Karpas-422 (cell line): ENCODE results near the gene AZU1. TPM values are rescaled to one million over a fixed set of nuclear protein-coding genes. Genes with fewer than 3 reads are reported as not detected.
"Not testable (repeated sequence)": the region's sequence is repeated elsewhere in the genome, so short reads cannot be mapped to it uniquely, and the experiment has no call there.

ENCODE experiments used
- DNase-seq: peaks from one replicate; pipeline ENCODE4 v3.0.0-alpha.2; 2015
- H2AFZ ChIP-seq: fragments of 200-600 bp; sonication (generic); 2 replicates; pipeline ENCODE4 v1.6.1; 2014; ENCODE audit warnings: antibody characterized with exemption, low read length, mixed read lengths
- H3K27ac ChIP-seq: fragments of 200-600 bp; sonication (generic); 2 replicates; pipeline ENCODE4 v1.5.1; 2014; ENCODE audit warnings: mild to moderate bottlenecking, low read length, moderate library complexity
- H3K27me3 ChIP-seq: fragments of 200-600 bp; sonication (generic); 2 replicates; pipeline ENCODE4 v1.6.1; 2014; ENCODE audit warnings: low read length, mixed read lengths
- H3K36me3 ChIP-seq: fragments of 200-600 bp; sonication (generic); 2 replicates; pipeline ENCODE4 v1.6.1; 2014; ENCODE audit warnings: low read length, mixed read lengths; ENCODE audit not compliant: insufficient read depth
- H3K4me1 ChIP-seq: fragments of 200-600 bp; sonication (generic); 2 replicates; pipeline ENCODE4 v1.6.1; 2014; ENCODE audit warnings: mild to moderate bottlenecking, low read length, mixed read lengths
- H3K4me2 ChIP-seq: fragments of 200-600 bp; sonication (generic); 2 replicates; pipeline ENCODE4 v1.6.1; 2014; ENCODE audit warnings: low read length, low read depth, mild to moderate bottlenecking; ENCODE audit not compliant: poor library complexity, severe bottlenecking
- H3K4me3 ChIP-seq: fragments of 200-600 bp; sonication (generic); 2 replicates; pipeline ENCODE4 v1.5.1; 2014; ENCODE audit warnings: mild to moderate bottlenecking, antibody characterized with exemption, low read length, mixed read lengths
- H3K79me2 ChIP-seq: fragments of 200-600 bp; sonication (generic); 2 replicates; pipeline ENCODE4 v1.6.1; 2014; ENCODE audit warnings: mild to moderate bottlenecking, low read length, mixed read lengths
- H3K9ac ChIP-seq: fragments of 200-600 bp; sonication (generic); 2 replicates; pipeline ENCODE4 v1.6.0; 2014; ENCODE audit warnings: low read length
- H3K9me2 ChIP-seq: fragments of 200-600 bp; sonication (generic), shearing (Covaris generic); replicated peaks from 2 replicates; pipeline ENCODE4 v1.6.0; 2014; ENCODE audit warnings: mild to moderate bottlenecking, low read length, moderate library complexity; ENCODE audit not compliant: insufficient read depth
- H3K9me3 ChIP-seq: fragments of 300-700, 200-600 bp; sonication (generic); 2 replicates; pipeline ENCODE4 v1.6.1; 2014; ENCODE audit warnings: low read length, mixed read lengths
- H4K20me1 ChIP-seq: fragments of 200-600 bp; sonication (generic); 2 replicates; pipeline ENCODE4 v1.6.1; 2014; ENCODE audit warnings: mild to moderate bottlenecking, antibody characterized with exemption, low read length, low read depth; ENCODE audit not compliant: insufficient read depth
- total RNA-seq: library from RNA; depleted of rRNA; stranded (reverse); fragments of >200 nt; shearing (Covaris generic); gene quantifications from 2 replicates; pipeline ENCODE4 v1.2.3, GENCODE V29; 2014; ENCODE audit warnings: low replicate concordance

The AZU1 gene
- total RNA-seq, 1 experiment from 2014 or later: not detected

- Histone ChIP-seq H3K27ac (no peak overlapping the region), H3K4me1 (no peaks in the 10 kb centered on the region), H3K36me3 (no peaks in the 10 kb centered on the region), H4K20me1 (no peaks in the 10 kb centered on the region), H3K9ac (no peak overlapping the region), H3K4me3 (no peak overlapping the region), H3K4me2 (no peak overlapping the region), H3K79me2 (no peaks in the 10 kb centered on the region), H3K9me3 (no peaks in the 10 kb centered on the region), H2AFZ (no peak overlapping the region), H3K27me3 (no peaks in the 10 kb centered on the region), H3K9me2 (no peaks in the 10 kb centered on the region)
- DNase-seq: no peak
Observed at GRCh38 chr19:831407-832369, 4.1 kb downstream of the AZU1 start.

GRCh38 chr19:834216-834615 is 6.6 kb downstream of the AZU1 start:
- DNase-seq: no peak
- no peaks in the 10 kb centered on the region for H3K79me2 ChIP-seq
- no peaks in the 10 kb centered on the region for H3K27me3 ChIP-seq
- no peak overlapping the region for H3K9ac ChIP-seq
- H2AFZ ChIP-seq: no peak overlapping the region
- H3K27ac ChIP-seq: no peak overlapping the region
- H3K4me2 ChIP-seq: no peak overlapping the region
- no peaks in the 10 kb centered on the region for H3K9me3 ChIP-seq
- no peaks in the 10 kb centered on the region for H4K20me1 ChIP-seq
- no peaks in the 10 kb centered on the region for H3K9me2 ChIP-seq
- no peaks in the 10 kb centered on the region for H3K36me3 ChIP-seq
- H3K4me3 ChIP-seq: no peak overlapping the region
- no peaks in the 10 kb centered on the region for H3K4me1 ChIP-seq

GRCh38 chr19:835210-835810 is 7.7 kb downstream of the AZU1 start:
- no peak overlapping the region for H3K27ac ChIP-seq
- H3K36me3 ChIP-seq: no peaks in the 10 kb centered on the region
- no peak overlapping the region for H3K4me2 ChIP-seq
- no peaks in the 10 kb centered on the region for H3K79me2 ChIP-seq
- no peaks in the 10 kb centered on the region for H3K27me3 ChIP-seq
- H3K9me2 ChIP-seq: no peaks in the 10 kb centered on the region
- H3K9ac ChIP-seq: no peak overlapping the region
- no peaks in the 10 kb centered on the region for H3K4me1 ChIP-seq
- no peak overlapping the region for H3K4me3 ChIP-seq
- no peaks in the 10 kb centered on the region for H3K9me3 ChIP-seq
- no peaks in the 10 kb centered on the region for H4K20me1 ChIP-seq
- H2AFZ ChIP-seq: no peak overlapping the region
- DNase-seq: no peak

GRCh38 chr19:840519-841206 is 13.0 kb downstream of the AZU1 start, which contains the start of gene PRTN3:
TSS of gene PRTN3 (plus strand) at chr19:840999. CDS start at chr19:841009, 10 bp downstream.
- Histone ChIP-seq H3K9me2 (no peaks in the 10 kb centered on the region), H3K9me3 (no peaks in the 10 kb centered on the region), H3K27me3 (no peaks in the 10 kb centered on the region), H2AFZ (no peak within 1 kb of the TSS), H3K36me3 (no peaks in the 10 kb centered on the region), H3K79me2 (no peaks in the 10 kb centered on the region), H3K4me3 (no peak within 1 kb of the TSS), H3K9ac (no peak within 1 kb of the TSS), H3K4me1 (no peaks in the 10 kb centered on the region), H3K4me2 (no peak within 1 kb of the TSS), H3K27ac (no peak within 1 kb of the TSS), H4K20me1 (no peaks in the 10 kb centered on the region)
- DNase-seq: no peak

- H3K9me3 ChIP-seq, H2AFZ ChIP-seq, H3K9ac ChIP-seq, H3K27me3 ChIP-seq, H3K4me3 ChIP-seq, H3K9me2 ChIP-seq, H3K79me2 ChIP-seq, H3K27ac ChIP-seq, DNase-seq, H3K4me1 ChIP-seq, H3K4me2 ChIP-seq, H4K20me1 ChIP-seq, H3K36me3 ChIP-seq: not testable (repeated sequence)
Observed at GRCh38 chr19:842802-843179, 15.2 kb downstream of the AZU1 start.

GRCh38 chr19:843180-843835 is 15.7 kb downstream of the AZU1 start:
- Histone ChIP-seq H2AFZ (no peak overlapping the region), H3K9me3 (no peaks in the 10 kb centered on the region), H3K27me3 (no peaks in the 10 kb centered on the region), H4K20me1 (no peaks in the 10 kb centered on the region), H3K4me3 (no peak overlapping the region), H3K9me2 (no peaks in the 10 kb centered on the region), H3K79me2 (no peaks in the 10 kb centered on the region), H3K27ac (no peak overlapping the region), H3K4me1 (no peaks in the 10 kb centered on the region), H3K36me3 (no peaks in the 10 kb centered on the region), H3K9ac (no peak overlapping the region), H3K4me2 (no peak overlapping the region)
- no peak for DNase-seq

- Histone ChIP-seq H3K9me3 (no peaks in the 10 kb centered on the region), H3K27ac (no peak overlapping the region), H2AFZ (no peak overlapping the region), H3K27me3 (no peaks in the 10 kb centered on the region), H3K4me1 (no peaks in the 10 kb centered on the region), H3K9ac (no peak overlapping the region), H3K9me2 (no peaks in the 10 kb centered on the region), H3K4me2 (no peak overlapping the region), H4K20me1 (no peaks in the 10 kb centered on the region), H3K79me2 (no peaks in the 10 kb centered on the region), H3K36me3 (no peaks in the 10 kb centered on the region), H3K4me3 (no peak overlapping the region)
- no peak for DNase-seq
Observed at GRCh38 chr19:843836-844545, 16.4 kb downstream of the AZU1 start.
